NCI-H226 (cell line): ENCODE data around the gene CDK16.

ENCODE experiments used
- DNase-seq: peaks from one replicate; pipeline ENCODE4 v3.0.0-alpha.2; 2015

The CDK16 gene

DNA sequence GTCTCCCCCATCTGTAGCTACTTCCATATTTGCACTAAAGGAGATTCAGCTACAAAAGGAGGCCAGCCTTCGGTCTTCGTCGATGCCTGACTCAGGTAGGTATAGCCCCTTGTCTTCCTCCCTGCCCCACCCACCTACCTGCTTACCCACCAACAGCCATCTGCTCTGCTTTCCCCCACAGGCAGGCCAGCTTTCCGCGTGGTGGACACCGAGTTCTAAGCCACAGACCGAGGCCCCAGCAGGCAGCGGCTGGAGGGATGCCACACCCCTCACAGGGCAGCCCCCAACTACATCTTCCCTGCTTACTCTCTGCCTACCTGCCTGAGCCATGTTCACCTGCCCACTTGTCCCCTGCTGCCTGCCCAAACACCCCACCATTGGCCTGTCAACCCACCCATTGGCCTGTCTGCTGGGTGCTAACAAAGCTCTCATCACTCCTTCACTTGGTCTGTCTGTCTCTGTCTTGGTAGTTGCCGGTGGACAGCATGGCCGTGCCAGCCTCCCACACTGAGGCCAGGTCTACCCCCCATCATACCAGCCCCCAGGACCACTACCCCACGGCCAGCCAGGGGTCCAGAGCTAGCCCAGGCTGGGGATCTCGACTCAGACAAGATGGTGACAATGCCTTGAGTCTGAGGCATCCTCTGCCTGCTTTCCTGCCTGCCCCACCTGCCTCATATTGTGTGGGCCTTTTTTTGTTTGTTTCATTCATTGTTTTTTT, 10.2 kb downstream of the CDK16 start:
- no peak for DNase-seq

DNA sequence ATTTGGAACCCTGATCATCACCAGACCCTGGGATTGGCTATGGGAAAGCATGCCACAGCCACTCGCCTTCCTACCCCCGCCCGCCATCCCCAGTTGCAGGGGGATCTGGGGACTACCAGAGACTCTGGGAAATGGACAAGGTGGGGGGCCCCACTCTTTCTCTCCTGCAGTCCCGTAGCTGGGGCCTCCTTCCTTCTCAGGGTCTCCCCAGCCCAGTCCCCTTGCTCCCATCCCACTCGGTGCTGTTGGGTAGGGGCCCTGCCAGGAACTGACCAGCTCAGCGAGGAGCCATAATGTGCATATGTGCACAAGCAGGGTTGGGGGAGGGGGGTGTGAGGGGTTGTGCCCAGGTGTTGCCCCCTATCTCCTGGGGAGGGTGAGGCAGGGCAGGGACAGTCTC, 10.9 kb downstream of the CDK16 start:
- no peak for DNase-seq

GRCh38 chrX:47230136-47230868, 11.8 kb downstream of the CDK16 start:
- no peak for DNase-seq

GRCh38 chrX:47231167-47231566, 12.7 kb downstream of the CDK16 start:
- no peak for DNase-seq

DNA sequence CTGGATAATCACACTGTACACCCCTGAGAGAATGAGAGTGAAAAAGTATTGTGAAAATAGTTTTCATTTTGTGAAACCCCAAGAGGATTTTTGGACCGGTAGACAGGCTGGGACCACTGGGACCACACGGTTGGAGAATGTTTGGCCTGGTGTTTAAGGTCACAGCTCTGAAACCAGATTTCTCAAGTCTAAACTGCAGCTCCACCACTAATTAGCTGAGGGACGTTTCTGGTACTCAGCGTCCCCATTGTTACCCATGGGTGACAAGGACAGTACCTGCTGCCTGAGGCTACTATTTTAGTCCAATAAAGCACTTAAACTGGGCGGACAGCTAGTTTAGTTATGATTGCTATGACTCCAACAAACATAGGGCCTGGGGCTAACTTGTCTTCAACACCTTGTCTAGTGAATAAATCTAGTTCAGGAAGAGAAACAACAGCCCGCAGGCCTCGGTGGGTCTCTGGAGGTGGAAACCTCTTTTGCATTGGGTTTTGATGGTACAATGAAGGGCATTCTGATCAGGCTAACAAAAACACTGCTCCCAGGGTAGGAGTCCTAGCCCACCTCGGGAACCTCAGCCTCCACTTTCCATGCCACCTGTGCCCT, 13.8 kb downstream of the CDK16 start:
- no peak for DNase-seq

- peak; percentile 36 for DNase-seq
Measured at GRCh38 chrX:47232803-47233332, 14.4 kb downstream of the CDK16 start, which contains the start of gene USP11. TSS of gene USP11 (plus strand) at chrX:47233009. CDS start at chrX:47233044, 35 bp downstream.

DNA sequence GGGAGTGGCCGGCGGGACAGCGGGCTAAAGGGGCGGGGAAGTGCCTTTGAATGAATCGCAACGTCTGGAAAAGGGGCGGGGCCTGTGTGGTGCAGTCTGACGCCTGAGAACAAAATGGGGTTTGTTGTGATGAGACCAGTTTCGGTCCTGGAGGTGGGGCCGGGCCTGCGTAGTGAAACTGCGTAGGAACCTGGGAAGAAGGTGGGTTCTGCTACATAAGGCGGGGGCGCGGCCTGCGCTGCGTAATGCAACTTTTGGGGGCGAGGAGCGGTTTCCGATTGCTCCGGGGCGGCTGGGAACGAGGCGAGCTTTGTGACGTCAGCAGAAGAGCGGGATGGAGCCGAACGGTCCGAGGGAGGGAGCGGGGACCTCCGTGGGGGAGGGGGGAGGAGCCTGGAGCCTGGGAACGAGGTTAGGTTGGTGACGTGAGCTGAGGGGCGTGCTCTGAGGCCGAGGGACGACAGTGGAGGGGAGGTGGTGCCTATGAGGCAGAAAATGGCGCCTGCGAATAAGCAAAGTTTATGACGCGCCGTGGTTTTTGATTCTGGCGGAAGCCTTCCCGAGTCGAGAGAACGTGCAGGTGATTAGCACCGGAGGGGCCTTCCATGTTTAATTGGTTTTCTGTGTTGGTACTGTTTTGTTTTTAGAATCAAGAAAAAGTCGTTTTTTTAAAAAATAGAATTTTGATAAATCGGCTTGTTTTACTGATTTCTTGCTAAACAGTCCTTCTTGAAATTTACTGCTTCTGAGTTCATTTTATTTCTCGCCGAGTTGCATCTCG, 15.0 kb downstream of the CDK16 start:
- peak; percentile 93 for DNase-seq

- no peak for DNase-seq
Measured at GRCh38 chrX:47234583-47234982, 16.1 kb downstream of the CDK16 start.

- peak; percentile 3 for DNase-seq
Measured at GRCh38 chrX:47235691-47236103, 17.2 kb downstream of the CDK16 start.

GRCh38 chrX:47239199-47239598, 20.7 kb downstream of the CDK16 start:
- no peak for DNase-seq

DNA sequence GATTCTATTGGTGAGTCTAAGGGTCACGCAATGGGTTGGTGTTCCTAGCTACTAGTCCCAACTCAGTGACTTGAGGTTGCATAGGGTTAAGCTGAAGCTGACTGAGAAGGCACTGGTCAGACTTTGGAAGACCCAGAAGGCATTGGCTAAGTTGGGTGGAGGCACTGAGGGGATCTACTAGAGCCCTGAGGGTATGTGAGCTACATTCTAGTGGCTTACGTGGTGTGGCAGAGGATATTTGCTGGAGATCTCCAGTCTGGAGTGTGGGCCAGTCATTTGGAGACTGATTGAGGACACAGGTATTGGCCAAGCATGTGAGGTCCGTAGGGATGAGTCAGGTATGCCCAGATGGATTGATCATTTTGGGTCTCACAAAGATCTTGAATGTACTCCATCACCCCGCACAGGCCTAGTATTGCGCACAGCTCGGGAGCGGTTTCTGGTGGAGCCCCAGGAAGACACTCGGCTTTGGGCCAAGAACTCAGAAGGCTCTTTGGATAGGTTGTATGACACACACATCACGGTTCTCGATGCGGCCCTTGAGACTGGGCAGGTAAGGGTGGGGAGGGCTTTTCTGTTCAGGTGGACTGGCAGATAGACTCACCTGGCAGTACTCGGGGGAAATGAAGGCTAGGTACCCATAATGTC, 21.5 kb downstream of the CDK16 start:
- DNase-seq: no peak

DNA sequence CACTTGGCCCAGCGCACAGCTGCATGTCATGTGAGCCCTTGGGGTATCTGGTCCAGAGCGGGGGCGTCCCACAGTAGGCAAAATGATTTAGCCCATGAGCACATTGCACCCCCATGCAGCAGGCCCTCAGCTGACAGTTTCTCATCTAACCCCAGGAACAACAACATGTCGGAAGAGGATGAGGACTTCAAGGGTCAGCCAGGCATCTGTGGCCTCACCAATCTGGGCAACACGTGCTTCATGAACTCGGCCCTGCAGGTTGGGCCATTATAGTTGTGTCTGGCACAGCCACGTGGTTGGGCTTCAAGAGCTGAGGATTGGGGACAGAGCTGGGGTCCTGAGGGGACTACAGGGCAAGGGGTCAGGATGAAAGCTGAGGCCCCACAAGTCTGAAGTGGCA, 22.1 kb downstream of the CDK16 start:
- no peak for DNase-seq

DNA sequence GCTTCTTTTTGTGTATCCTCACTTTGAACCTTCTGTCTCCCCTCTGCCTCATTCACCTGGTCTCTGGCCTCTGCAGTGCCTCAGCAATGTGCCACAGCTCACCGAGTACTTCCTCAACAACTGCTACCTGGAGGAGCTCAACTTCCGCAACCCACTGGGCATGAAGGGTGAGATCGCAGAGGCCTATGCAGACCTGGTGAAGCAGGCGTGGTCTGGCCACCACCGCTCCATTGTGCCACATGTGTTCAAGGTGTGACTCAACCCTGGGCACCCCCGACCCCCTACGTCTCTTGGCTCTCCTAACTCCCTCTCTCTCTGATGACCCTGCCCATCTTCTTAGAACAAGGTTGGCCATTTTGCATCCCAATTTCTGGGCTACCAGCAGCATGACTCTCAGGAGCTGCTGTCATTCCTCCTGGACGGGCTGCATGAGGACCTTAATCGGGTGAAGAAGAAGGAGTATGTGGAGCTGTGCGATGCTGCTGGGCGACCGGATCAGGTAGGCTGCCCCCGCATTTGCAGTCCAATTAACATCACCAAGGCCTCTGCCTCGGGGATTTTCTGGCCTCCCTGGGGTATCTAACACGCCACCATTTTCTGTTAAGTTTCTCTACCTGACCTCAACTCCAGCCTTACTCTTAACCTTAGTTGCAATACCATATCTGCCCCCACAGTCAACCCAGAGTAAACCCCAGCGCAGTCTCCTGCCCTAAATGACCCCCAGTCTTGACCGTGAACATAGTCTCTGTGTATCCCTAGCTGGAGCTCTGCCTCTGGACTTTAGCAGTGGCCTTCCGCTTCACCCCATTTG, 22.9 kb downstream of the CDK16 start:
- DNase-seq: no peak

DNA sequence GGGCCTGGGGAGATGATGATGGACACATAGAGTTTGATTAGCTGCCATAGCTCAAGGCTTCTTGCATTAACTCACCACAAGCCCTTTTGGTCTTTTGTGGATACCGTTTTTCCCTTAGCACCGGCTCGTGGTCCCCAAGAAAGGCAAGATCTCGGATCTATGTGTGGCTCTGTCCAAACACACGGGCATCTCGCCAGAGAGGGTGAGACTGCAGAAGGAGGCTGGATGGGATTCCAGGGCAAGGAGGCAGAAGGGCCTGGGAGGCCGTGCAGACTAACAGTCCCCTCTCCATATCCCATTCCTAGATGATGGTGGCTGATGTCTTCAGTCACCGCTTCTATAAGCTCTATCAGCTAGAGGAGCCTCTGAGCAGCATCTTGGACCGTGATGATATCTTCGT, 23.8 kb downstream of the CDK16 start:
- no peak for DNase-seq

DNA sequence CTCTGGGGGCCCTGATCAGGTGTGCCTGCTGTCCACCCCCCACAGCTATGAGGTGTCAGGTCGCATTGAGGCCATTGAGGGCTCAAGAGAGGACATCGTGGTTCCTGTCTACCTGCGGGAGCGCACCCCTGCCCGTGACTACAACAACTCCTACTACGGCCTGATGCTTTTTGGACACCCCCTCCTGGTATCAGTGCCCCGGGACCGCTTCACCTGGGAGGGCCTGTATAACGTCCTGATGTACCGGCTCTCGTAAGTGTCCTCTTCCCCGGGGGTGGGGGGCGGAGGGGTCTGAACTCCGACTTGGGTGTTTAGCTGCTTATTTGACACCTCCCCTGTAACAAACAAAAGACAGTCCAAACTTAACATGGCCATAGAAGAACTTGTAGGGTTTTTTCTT, 24.9 kb downstream of the CDK16 start:
- no peak for DNase-seq

DNA sequence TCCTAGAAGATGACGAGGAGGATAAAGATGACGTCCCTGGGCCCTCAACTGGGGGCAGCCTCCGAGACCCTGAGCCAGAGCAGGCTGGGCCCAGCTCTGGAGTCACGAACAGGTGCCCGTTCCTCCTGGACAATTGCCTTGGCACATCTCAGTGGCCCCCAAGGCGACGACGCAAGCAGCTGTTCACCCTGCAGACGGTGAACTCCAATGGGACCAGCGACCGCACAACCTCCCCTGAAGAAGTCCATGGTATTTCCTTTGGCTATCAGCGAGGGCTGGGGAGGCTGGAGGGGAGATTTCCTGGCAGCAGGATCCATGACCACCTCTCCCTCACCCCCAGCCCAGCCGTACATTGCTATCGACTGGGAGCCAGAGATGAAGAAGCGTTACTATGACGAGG, 26.2 kb downstream of the CDK16 start:
- DNase-seq: no peak

DNA sequence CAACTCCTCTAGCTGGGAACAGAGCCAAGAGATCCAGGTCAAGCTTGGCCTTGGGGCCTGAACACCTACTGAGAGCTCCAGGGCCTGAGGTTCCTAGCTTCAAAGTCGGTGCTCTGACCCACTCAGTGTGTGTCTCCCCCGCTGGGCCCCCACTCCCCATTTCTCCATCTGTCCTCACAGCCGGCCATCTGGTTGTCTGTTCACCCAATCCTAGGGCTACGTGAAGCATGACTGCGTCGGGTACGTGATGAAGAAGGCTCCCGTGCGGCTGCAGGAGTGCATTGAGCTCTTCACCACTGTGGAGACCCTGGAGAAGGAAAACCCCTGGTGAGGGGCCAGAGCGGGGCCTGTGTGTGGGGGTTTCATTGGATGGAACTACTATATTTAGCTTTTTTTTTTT, 26.7 kb downstream of the CDK16 start:
- no peak for DNase-seq

- no peak for DNase-seq
Measured at GRCh38 chrX:47247206-47247998, 28.9 kb downstream of the CDK16 start.

DNA sequence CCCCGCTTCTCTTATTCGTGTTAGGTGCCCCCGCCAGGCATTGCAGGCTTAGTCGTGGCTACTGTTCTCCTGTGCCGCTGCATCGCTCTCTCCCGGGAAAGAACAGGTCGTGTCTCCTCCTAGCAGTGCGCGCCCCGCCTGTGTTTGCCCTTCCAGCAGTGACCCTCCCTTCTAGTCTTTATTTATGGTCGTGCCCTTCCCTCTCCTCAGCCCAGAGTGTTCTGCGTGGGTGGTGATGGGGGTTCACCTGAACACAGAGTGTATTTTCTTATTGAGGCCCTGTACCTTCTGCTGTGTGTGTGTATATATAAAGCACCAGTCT, 29.5 kb downstream of the CDK16 start:
- DNase-seq: no peak

GRCh38 chrX:47248576-47248975, 30.1 kb downstream of the CDK16 start:
- no peak for DNase-seq

DNA sequence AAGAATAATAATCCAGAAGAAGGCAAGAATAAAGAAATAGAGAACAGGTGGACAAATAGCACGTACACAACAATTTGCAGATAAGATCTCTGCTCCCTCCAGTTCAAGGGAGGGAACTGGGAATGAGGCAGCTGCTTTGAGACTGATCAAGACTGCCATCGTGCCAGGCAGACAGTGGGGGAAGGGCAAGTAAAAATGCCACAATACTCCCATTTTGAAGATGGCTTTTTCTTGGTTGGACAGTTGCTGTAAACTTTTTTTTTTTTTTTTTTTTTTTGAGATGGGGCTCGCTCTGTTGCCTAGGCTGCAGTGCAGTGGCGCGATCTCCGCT, 31.5 kb downstream of the CDK16 start:
- no peak for DNase-seq
